NT2/D1 (cell line): ENCODE results near the gene BEST4.

Experiments used
- DNase-seq: peaks from one replicate; pipeline ENCODE4 v3.0.0-alpha.2; 2011; ENCODE audit warnings: low read depth, low spot score
- H3K27me3 ChIP-seq: 2 replicates; pipeline ENCODE4 v1.6.0; 2011; ENCODE audit warnings: mild to moderate bottlenecking; ENCODE audit not compliant: insufficient read length, insufficient read depth
- H3K36me3 ChIP-seq: 2 replicates; pipeline ENCODE4 v1.6.1; 2011; ENCODE audit warnings: mild to moderate bottlenecking, low read length, mixed read lengths; ENCODE audit not compliant: insufficient read depth, insufficient read length
- H3K4me1 ChIP-seq: 2 replicates; pipeline ENCODE4 v1.5.1; 2011; ENCODE audit not compliant: insufficient read depth, insufficient read length
- H3K4me3 ChIP-seq: 2 replicates; pipeline ENCODE4 v1.5.1; 2011; ENCODE audit warnings: low read depth; ENCODE audit not compliant: insufficient read length
- H3K9ac ChIP-seq: 2 replicates; pipeline ENCODE4 v1.6.0; 2011; ENCODE audit warnings: low read depth; ENCODE audit not compliant: insufficient read length
- H3K9me3 ChIP-seq: 2 replicates; pipeline ENCODE4 v1.5.1; 2011; ENCODE audit warnings: mild to moderate bottlenecking, low read length; ENCODE audit not compliant: insufficient read depth
- SUZ12 ChIP-seq: IDR thresholded peaks from 2 replicates; pipeline ENCODE4 v1.6.1; 2011; ENCODE audit not compliant: insufficient read length, insufficient read depth; ENCODE audit errors: extremely low read depth
- YY1 ChIP-seq: IDR thresholded peaks from 2 replicates; pipeline ENCODE4 v1.6.1; 2011; ENCODE audit not compliant: insufficient read length, insufficient read depth
- ZNF274 ChIP-seq: IDR thresholded peaks from 2 replicates; pipeline ENCODE4 v1.6.1; 2011; ENCODE audit warnings: mild to moderate bottlenecking, low read depth, low read length

Gene BEST4

DNA sequence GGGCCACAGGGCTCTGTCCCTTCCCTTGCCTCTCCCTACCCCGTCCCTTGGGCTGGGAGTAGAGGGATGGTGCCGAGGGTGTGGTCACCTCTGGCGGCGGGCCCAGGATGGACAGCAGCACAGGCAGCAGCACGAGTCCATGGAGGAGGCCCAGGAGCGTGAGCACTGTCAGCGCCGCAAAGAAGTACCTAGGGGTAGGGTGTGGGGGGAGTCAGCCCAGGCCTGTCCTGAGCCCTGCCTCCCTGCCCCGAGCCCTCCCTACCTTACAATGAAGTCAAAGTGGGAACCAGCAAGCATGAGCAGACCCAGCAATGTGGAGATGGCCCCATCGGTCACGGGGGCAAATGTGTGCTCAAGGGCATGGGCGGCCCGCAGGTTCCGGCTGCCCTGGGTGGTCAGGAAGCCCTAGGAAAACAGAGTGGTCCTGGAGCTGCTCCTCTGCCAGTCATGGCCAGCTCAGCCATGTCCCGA is 35.0 kb upstream of the BEST4 start:
- Histone ChIP-seq H3K9me3 (no peaks in the 10 kb centered on the region), H3K9ac (no peak overlapping the region), H3K4me1 (peaks cover 20% of the 10 kb centered on the region), H3K4me3 (no peak overlapping the region), H3K36me3 (no peaks in the 10 kb centered on the region), H3K27me3 (no peaks in the 10 kb centered on the region)
- no peak for DNase-seq
- TF ChIP-seq YY1 (no peak), SUZ12 (no peak), ZNF274 (no peak)

DNA sequence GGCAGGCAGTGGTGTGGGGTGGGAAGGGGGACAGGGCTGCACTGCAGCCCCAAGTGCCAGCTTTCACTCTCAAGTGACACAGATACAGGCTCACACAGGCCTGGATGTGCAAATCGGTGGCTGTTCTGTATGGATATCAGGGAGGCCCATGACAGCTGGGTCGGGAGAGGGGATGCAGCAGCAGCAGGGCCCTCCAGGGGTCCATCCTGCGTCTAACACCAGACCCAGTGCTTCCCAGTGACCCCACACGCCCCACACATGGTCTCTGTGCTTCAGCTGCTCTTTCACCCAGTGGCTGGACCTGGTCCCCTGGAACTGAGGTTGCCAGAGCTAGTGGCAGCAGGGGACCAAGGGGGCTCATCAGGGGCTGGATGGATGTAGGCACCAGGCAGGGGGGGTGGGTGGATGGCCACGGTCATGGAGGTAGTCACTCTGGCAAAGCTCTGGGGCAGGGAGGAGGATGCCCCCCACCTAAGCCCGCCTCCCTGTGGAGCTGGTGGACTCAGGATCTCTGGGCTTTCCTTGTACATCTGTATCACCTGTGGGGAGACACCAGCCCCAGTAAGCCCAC is 34.2 kb upstream of the BEST4 start:
- DNase-seq: no peak
- no peaks in the 10 kb centered on the region for H3K9me3 ChIP-seq
- TF ChIP-seq YY1 (no peak), ZNF274 (no peak), SUZ12 (no peak)
- H3K4me3 ChIP-seq: no peak overlapping the region
- H3K36me3 ChIP-seq: no peaks in the 10 kb centered on the region
- peaks cover 16% of the 10 kb centered on the region for H3K4me1 ChIP-seq
- no peaks in the 10 kb centered on the region for H3K27me3 ChIP-seq
- peak overlapping the region; percentile 24 for H3K9ac ChIP-seq

DNA sequence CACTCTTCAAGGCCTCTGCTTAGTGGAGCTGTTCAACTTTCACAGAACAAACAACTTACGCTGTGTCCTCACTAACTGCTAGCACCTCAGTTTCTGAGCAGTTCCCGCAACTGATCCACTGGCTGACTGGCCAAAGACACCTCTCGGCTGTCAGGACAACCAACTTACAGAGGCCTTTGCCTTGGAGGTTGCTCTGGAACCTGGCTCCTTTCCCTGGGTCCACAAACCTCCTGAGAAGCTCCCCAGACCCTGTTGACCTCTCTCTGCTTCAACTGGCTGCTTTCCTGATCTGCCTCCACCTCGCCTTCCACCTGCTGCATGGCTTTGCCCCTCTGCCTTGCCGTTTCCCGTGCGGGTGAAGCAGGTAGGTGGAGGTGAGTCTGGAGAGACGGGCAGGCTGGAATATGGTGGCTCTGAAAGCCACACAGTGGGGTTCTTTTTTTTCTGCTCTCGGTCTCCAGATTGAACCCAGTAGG is 33.3 kb upstream of the BEST4 start:
- peak overlapping the region; percentile 17 for H3K9ac ChIP-seq
- peaks cover 7% of the 10 kb centered on the region for H3K4me1 ChIP-seq
- H3K27me3 ChIP-seq: no peaks in the 10 kb centered on the region
- no peak for TF ChIP-seq SUZ12
- TF ChIP-seq YY1: no peak
- TF ChIP-seq ZNF274: no peak
- H3K9me3 ChIP-seq: no peaks in the 10 kb centered on the region
- H3K4me3 ChIP-seq: no peak overlapping the region
- H3K36me3 ChIP-seq: no peaks in the 10 kb centered on the region
- DNase-seq: no peak

DNA sequence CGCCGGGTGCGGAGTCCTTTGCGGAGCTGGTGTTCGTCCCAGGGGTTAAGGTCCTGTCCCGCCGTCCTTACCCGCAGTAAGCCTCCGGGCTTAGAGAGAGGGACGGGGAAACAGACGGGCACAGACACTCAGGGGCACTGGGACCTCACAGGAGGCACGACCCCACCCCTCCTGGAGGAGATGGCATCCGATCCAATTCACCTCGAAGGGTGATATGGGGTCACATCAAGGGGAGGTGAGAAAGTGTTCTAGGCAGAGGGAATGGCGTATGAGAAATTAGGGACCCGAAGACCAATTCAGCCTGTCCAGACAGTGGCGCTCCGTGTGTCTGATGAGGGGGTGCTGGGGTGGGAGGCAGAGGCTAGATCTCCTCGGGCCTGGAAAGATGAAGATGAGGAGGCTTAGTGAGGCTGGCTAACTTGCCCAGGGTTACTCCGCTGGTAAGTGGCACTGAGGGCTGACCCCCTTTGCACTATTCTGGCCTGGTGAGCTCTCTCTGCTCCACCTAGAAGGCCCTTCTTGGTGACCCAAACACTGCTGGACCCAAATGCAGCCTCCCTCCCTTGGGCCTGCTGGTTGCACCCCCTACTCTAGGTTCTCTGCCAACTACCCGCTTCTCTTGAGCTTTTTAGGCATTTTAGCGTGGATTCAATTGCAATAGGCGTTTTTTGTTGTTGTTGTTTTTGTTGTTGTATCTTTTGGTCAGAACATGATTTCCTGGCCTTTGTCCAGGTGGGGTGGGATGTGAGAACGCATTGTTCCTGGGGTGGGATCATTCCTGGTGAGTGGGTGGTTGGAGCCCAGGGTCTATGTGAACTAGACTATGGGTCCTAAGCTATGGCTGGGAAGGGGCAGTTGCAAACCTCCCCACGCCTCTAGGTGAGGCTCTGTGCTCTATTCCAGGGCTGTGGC is 32.6 kb upstream of the BEST4 start:
- Histone ChIP-seq H3K27me3 (no peaks in the 10 kb centered on the region), H3K9ac (peak overlapping the region; percentile 91), H3K4me1 (peaks cover 4% of the 10 kb centered on the region), H3K36me3 (peaks cover 4% of the 10 kb centered on the region), H3K4me3 (peak overlapping the region; percentile 46), H3K9me3 (no peaks in the 10 kb centered on the region)
- no peak for DNase-seq
- TF ChIP-seq YY1: no peak
- TF ChIP-seq SUZ12: no peak
- TF ChIP-seq ZNF274: no peak

DNA sequence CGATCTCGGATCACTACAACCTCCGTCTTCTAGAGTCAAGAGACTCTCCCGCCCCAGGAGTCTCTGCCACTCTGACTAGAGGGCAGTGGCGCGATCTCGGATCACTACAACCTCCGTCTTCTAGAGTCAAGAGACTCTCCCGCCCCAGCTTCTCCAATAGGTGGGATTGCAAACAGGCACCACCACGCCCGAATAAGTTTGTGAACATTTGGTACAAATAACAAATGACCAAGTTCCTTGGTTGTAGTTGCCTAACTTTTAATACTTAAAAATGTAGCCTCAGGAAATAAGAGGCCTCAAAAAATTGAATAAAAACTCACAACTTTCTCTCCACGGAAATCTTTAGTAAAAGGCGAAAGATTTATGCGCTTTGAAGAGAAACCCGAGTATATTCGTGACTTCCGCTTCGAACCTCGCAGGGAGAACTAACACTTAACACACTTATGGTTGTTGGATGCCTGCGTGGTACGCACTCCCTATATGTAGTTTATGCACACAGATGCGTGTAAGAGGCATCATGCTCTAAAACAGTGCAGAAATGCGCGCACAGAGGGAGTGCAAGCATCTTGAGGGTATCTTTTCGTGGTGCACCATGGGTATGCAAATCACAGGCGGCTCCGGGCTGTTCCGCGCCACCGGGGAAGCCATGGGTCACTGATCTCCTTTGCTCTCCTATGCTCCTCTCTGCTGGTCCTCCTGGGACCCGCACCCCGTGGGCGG is 31.8 kb upstream of the BEST4 start:
- H3K9me3 ChIP-seq: no peaks in the 10 kb centered on the region
- DNase-seq: peak; percentile 93
- no peaks in the 10 kb centered on the region for H3K27me3 ChIP-seq
- peak overlapping the region; percentile 46 for H3K4me3 ChIP-seq
- no peak for TF ChIP-seq YY1
- TF ChIP-seq SUZ12: no peak
- no peak for TF ChIP-seq ZNF274
- peaks cover 4% of the 10 kb centered on the region for H3K4me1 ChIP-seq
- peaks cover 13% of the 10 kb centered on the region for H3K36me3 ChIP-seq
- H3K9ac ChIP-seq: peak overlapping the region; percentile 91

DNA sequence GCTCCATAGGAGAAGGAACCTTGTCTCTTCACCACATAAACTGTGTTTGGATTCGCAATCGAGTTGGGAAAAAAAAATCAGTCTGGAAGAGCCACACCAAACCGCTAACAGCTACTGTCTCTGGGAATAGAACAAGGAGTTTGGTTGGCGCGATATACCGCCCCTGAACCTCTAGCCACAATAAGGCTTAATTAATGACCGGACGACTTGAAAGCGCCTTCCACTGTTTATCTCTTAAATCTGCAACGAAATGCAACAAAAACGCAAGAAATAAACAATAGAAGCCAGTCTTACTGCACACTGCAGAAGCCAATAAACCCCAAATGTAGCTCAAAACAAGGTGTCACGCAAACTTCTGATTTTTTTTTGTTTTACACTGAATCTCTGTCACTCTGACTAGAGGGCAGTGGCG is 31.2 kb upstream of the BEST4 start:
- H3K9me3 ChIP-seq: no peaks in the 10 kb centered on the region
- peaks cover 4% of the 10 kb centered on the region for H3K4me1 ChIP-seq
- TF ChIP-seq ZNF274 (no peak), YY1 (no peak), SUZ12 (no peak)
- H3K36me3 ChIP-seq: peaks cover 15% of the 10 kb centered on the region
- no peaks in the 10 kb centered on the region for H3K27me3 ChIP-seq
- peak overlapping the region; percentile 26 for H3K4me3 ChIP-seq
- DNase-seq: no peak
- H3K9ac ChIP-seq: peak overlapping the region; percentile 79
